ENCODE results near the gene CHST2. TPM values are rescaled to one million over a fixed set of nuclear protein-coding genes. Genes with fewer than 3 reads are reported as not detected.

The CHST2 gene
- total RNA-seq, 1 donor = 40.2 TPM

GRCh38 chr3:143122608-143123352 lies 3.2 kb downstream of the CHST2 start:
- H3K4me3 ChIP-seq (ENCODE audit: low read depth, low read length) = peak overlapping the region; percentile 47
- DNase-seq (ENCODE audit: low read depth) = no peak
- TF ChIP-seq, protein P1, sequence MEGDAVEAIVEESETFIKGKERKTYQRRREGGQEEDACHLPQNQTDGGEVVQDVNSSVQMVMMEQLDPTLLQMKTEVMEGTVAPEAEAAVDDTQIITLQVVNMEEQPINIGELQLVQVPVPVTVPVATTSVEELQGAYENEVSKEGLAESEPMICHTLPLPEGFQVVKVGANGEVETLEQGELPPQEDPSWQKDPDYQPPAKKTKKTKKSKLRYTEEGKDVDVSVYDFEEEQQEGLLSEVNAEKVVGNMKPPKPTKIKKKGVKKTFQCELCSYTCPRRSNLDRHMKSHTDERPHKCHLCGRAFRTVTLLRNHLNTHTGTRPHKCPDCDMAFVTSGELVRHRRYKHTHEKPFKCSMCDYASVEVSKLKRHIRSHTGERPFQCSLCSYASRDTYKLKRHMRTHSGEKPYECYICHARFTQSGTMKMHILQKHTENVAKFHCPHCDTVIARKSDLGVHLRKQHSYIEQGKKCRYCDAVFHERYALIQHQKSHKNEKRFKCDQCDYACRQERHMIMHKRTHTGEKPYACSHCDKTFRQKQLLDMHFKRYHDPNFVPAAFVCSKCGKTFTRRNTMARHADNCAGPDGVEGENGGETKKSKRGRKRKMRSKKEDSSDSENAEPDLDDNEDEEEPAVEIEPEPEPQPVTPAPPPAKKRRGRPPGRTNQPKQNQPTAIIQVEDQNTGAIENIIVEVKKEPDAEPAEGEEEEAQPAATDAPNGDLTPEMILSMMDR (IDR thresholded peaks at IDR 0.05; ENCODE audit: insufficient read depth, low read depth, low read length) = no peak

DNA sequence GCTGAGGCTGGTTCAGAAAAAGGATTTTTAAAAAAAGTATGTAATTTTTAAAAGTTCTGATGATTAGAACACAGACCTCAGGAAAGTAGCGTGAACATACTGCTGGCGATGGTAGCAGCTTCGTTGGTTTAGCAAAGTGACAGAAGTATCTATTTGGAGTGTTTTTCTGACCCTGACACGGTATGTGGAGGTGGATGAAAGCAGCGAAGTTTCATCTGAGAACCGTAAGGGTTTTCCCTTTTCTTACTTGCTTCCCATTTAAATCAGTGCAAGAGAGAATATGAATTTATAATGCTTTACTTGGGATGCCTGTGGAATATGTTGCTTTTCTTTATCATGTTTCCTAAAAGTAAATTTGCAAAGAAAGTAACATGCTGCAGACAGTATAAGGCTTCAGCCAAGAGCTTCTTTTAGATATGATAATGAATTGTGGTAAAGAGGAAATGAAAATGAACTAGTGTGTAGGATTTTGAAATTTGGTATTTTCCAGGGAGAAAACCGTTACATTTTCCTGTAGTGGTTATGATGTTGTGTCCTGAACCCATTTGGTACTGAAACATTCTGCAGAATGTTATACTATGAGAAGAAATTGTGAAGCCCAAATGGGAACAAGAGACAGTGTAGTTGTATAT lies 3.9 kb downstream of the CHST2 start:
- TF ChIP-seq, protein P1 (IDR thresholded peaks at IDR 0.05; ENCODE audit: insufficient read depth, low read depth, low read length) = no peak
- peak overlapping the region; percentile 47 for H3K4me3 ChIP-seq (ENCODE audit: low read depth, low read length)
- no peak for DNase-seq (ENCODE audit: low read depth)

DNA sequence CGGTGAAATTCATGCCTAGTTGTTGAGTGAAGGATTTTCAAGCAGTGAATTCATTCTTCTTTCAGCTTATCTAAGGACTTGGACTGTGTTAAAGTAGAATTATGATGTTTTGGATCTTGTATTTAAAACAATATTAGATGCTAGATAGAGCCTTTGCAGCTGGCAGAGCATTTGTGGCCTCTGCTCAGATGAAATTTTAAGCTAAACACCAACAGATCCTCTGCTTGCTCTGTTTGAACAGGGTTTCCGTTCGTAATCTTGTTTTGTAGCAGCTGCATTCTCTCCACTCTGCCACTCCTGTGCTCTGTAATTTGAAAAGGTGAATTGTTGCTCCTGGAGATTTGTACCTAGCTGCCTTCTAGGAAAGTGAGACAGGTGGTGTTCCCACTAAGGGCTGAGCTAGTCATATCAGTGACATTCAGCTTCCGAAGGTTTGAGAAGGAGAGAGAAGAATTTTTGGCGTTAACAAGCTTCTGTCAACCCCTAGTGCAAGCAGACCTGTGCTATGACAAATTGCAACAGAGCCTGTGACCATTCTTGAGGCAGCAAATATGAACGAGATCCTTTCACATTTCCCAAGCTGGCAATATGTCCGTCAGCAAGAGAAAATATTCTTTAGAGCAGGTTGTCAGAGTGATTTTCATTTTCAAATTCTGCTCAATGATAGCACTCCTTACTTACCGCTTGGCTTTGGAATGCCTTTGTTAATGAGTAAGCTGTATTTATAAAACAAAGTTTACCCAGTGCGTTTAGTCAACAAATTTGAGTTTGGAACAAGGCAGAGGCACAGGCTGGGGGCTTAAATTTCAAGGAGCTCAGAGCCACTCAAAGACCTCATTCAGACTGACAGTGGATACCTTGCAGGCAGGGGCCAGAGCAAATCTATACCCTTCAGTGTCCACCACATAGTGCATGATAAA lies 5.3 kb downstream of the CHST2 start:
- peak; percentile 39 for DNase-seq (ENCODE audit: low read depth)
- H3K4me3 ChIP-seq (ENCODE audit: low read depth, low read length) = peak overlapping the region; percentile 47
- TF ChIP-seq, protein P1 (IDR thresholded peaks at IDR 0.05; ENCODE audit: insufficient read depth, low read depth, low read length) = no peak

DNA sequence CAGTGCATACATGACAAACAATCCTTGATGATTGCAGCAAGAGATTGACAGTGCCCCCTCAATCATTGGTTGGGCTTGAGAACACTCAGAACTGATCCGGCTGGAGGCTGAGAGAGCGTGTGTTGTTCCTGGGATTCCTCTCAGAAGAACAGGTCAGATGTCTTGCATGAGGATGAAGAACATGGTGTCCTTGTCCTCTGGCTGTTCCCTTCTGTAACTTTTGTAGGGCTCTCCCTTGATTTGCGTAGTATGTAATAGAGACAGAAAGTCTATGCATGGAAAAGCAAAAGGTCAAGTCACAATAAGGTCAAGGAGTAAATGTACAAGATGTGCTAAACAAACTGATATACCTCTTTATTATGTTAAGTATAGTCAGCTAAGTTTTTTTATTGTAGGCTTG lies 8.2 kb downstream of the CHST2 start:
- no peak for DNase-seq (ENCODE audit: low read depth)
- TF ChIP-seq, protein P1 (IDR thresholded peaks at IDR 0.05; ENCODE audit: insufficient read depth, low read depth, low read length) = no peak
- H3K4me3 ChIP-seq (ENCODE audit: low read depth, low read length) = no peak overlapping the region

- TF ChIP-seq, protein P1 (IDR thresholded peaks at IDR 0.05; ENCODE audit: insufficient read depth, low read depth, low read length) = no peak
- DNase-seq (ENCODE audit: low read depth) = no peak
- no peak overlapping the region for H3K4me3 ChIP-seq (ENCODE audit: low read depth, low read length)
Measured at GRCh38 chr3:143128227-143128955, 8.8 kb downstream of the CHST2 start.
